ENCODE data around the gene MRFAP1. TPM values are rescaled to one million over a fixed set of nuclear protein-coding genes. Genes with fewer than 3 reads are reported as not detected.
A peak's percentile ranks its signal among the peaks of the same experiment; 100 is the strongest.
"Not testable (repeated sequence)": the region's sequence is repeated elsewhere in the genome, so short reads cannot be mapped to it uniquely, and the experiment has no call there.

The MRFAP1 gene
- polyA plus RNA-seq, 1 donor = 420 TPM

DNA sequence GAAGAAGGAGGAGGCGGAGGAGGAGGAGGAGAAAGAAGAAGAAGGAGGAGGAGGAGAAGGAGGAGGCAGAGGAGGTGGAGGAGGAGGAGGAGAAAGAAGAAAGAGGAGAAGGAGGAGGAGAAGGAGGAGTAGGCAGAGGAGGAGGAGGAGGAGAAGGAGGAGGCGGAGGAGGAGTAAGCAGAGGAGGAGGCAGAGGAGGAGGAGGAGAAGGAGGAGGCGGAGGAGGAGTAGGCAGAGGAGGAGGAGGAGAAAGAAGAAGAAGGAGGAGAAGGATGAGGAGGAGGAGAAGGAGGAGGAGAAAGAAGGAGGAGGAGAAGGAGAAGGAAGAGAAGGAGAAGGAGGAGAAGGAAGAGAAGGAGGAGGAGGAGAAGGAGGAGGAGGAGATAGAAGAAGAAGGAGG, 19.9 kb downstream of the MRFAP1 start:
- no peak for DNase-seq

DNA sequence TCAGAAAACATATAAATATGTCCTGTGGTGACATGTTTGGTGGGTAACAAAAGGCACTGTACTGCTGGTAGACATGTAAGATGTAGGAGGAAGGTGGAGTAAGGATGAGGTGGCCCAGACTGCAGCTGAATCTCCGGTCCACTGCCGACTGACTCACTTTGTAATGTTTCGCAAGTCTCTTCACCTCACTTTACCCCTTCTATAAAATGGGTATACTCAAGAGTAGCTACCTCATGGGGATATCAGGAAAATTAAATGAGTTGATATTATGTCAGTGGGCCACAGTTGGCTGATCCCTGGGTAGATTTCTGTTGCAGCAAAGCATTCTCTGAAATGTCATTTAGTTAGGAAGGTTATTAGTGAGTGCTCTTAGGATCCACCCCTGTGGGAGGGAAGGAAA, 22.1 kb downstream of the MRFAP1 start:
- DNase-seq = no peak

DNA sequence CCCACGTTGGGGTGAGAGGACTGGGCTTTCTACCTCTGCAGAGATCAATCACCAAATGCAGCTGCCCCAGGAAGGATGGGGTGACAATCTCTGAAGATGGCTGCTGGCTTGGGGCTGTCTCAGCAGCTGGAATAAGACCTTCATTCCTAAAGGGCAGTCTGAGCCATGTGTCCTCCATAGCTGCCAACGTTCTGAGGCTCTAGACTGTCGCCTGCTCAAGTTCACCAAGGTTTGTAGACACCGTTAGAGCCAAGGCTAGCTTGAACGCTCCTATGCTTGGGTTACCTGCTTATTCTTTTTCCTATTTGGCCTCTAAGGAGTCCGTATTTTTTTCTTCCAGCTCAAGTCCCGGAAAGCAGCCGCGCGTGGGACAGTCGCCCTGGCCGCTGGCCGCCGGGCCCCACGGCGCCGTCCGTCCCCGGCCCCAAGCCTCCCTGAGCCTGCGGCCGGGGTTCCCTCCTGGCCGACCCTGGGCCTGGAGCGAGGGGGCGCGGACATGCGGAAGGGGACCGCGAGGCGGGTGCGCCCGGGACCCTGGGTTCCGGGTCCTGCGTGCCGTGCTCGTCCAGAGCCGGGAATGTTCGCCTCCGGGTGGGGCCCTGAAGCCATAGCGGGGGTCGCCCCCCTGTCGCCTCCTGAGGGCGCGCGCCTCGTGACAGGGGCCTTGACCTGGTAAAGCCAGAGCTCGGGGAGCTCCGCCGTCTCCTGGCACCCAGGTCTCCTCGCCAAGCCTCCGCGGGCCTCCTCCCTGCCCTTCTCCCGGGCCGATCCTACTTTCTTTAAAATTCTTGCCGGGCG, 23.3 kb downstream of the MRFAP1 start:
- no peak for DNase-seq

DNA sequence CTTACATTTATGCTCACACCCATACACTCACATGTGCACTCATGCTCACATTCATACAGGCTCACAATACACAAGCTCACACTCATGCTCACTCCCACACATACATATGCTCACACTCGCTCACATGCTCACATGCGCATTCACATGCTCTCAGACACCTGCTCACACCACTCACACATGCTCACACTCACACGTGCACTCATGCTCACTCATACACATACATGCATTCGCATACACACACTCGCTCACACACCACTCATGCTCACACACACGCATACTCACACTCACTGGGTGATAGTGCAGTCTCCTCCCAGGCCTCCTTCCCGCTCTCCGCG, 24.8 kb downstream of the MRFAP1 start:
- DNase-seq = no peak

DNA sequence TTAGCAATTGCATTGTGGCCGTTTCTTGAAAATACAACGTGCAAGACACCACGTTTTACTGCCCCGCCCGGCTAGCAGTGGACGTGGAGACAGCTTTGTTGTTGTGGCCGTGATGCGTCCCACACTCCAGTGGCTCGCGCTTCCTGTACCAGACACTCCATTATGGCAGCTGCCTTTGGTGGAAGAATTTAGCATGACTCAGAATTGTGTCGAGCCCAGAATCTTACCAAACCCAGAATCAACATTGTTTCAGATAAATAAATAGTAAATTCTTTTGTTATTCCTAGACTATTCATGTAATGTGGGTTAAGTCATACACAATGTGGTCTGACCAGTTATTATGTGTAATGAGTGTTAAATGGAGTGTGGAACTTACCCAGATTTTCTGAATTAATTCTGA, 27.9 kb downstream of the MRFAP1 start:
- DNase-seq = no peak

DNA sequence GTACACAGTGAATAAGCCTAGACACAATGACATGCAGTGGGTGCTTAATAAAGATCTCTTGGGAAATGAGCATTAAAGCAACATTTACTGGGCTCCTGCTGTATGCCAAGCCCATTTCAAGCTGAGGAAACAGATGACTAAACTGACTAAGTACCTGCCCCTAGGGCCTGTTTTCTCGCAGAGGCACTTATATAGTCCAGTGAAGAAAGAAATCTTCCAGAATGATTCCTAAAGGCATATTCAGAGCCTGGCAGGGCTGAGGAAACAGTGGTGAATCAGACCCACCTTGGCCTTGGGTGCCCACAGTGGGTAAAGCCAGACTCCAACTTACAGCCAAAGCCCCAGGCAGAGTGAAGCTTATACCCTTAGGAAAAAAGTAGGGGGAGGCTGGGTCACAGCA, 31.2 kb downstream of the MRFAP1 start:
- no peak for DNase-seq

DNA sequence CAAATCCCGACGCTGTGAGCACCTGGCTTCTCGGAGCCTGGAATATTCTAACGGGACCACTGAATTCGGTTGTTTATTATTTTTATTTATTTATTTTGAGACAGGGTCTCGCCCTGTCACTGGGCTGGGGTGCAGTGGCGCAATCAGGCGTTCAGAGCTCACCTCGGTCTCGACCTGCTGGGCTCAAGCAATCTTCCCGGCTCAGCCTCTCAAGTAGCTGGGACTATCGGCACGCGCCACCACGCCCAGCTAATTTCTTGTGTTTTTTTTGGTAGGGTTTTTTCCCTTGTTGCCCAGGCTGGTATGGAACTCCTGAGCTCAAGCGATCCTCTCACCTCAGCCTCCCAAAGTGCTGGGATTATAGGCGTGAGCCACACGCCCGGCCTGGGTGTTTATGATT, 31.6 kb downstream of the MRFAP1 start:
- DNase-seq = no peak

DNA sequence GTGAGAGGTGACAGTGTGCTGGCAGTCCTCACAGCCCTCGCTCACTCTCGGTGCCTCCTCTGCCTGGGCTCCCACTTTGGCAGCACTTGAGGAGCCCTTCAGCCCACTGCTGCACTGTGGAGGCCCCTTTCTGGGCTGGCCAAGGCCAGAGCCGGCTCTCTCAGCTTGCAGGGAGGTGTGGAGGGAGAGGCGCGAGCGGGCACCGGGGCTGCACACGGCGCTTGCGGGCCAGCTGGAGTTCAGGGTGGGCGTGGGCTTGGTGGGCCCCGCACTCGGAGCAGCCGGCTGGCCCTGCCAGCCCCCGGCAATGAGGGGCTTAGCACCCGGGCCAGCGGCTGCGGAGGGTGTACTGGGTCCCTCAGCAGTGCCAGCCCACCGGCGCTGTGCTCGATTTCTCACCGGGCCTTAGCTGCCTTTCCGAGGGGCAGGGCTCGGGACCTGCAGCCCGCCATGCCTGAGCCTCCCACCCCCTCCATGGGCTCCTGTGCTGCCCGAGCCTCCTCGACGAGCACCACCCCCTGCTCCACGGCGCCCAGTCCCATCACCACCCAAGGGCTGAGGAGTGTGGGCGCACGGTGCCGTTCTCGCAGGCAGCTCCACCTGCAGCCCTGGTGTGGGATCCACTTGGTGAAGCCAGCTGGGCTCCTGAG, 32.2 kb downstream of the MRFAP1 start:
- DNase-seq = not testable (repeated sequence)

DNA sequence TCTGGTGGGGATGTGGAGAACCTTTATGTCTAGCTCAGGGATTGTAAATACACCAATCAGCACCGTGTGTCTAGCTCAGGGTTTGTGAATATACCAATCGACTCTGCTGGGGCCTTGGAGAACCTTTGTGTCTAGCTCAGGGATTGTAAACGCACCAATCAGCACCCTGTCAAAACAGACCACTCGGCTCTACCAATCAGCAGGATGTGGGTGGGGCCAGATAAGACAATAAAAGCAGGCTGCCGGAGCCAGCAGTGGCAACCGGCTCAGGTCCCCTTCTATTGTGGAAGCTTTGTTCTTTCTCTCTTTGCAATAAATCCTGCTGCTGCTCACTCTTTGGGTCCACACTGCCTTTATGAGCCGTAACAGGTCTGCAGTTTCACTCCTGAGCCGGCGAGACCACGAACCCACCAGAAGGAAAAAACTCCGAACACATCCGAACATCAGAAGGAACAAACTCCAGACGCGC, 32.7 kb downstream of the MRFAP1 start:
- not testable (repeated sequence) for DNase-seq

DNA sequence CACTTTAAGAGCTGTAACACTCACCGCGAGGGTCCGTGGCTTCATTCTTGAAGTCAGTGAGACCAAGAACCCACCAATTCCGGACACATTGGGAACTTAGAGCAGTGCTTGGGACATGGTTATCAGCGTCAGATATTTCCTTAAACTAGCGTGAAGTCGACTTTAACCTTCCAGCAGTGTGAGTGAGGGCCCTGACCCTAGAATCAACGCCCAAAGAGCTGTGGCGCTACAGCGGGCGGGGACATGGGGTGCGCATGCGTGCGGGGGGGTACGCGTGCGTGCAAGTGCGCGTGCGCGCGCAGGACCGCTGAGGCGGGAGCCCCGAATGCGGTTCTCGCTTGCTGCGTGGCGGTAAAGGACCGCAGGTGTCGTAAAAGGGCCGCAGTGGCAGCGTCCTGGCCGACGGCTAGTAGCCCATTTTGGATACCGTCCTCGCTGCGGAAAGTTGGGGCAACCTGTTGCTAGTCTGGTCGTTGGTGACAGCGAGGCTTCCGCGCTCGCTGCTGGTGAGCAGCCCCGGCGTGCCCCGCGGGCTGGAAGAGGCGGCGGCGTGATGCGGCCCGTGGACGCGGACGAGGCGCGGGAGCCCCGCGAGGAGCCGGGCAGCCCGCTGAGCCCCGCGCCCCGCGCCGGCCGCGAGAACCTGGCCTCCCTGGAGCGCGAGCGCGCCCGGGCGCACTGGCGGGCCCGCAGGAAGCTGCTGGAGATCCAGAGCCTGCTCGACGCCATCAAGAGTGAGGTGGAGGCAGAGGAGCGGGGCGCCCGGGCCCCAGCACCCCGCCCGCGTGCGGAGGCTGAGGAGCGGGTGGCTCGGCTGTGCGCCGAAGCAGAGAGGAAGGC, 33.4 kb downstream of the MRFAP1 start:
- DNase-seq = peak; percentile 91

DNA sequence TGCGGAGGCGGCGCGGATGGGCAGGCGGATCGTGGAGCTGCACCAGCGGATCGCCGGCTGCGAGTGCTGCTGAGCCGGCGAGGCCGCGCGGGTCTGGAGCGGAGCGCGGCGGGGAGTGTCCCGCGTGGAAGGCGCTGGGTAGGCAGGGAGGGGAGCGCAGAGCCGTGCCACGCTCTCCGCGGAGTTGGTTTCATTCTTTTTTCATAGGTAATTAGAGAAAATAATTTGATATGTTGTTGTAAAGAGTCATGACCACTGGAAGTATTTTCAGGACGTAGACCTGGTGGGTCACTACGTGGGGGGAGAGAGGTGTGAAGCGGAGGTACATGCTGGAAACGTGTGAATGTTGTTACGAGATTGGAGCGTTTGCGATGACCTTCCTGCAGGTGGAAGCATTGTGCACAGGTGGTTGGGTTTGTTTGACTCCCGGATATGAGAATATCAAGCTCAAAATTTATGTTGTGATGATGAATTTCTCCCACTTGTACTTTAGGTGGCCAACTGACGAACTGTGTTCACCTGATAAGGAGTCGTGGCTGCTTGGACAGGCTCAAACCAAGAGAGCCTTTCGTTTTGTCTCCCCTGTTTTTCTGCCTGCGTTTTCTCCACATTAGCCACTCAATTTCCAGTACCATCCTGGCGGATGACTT, 34.1 kb downstream of the MRFAP1 start:
- no peak for DNase-seq

DNA sequence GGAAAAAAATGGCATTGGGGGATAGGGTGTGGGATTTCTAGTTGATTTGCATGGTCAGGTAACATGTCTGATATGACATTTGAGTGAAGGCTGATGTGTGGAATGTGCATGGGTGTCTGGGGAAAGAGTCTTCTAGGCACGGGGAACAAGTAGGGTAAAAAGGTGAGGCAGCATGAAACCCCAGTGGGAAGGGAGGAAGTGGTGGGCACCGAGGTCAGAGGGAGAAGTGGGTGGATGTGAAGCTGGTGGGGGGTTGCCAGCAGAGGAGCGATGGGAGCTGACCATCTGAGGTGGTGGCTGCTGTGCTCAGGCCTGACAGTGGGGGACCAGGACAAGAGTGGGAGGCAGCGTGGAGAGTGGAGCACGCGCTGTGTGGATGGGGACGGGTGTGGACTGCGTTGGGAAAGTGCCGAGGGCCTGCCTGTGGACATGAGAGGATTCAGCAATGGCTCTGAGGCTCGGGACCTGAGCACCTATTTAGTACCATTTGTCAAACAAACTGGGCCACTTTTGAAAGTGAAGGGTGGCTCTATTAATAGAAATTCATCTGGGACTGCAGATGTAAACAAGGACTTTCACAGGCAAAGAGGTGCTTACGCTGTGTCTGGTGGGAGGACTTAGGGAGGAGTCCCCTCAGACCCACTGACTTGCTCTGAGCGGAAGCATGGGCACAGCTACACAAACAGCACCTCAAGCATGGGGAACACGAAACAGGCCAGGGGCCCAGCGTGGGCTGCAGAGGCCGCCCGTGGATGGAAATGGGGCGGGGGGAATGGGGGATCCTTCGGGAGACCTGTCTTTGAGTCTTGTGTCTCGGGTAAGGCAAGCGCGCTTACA, 36.5 kb downstream of the MRFAP1 start:
- DNase-seq = no peak

DNA sequence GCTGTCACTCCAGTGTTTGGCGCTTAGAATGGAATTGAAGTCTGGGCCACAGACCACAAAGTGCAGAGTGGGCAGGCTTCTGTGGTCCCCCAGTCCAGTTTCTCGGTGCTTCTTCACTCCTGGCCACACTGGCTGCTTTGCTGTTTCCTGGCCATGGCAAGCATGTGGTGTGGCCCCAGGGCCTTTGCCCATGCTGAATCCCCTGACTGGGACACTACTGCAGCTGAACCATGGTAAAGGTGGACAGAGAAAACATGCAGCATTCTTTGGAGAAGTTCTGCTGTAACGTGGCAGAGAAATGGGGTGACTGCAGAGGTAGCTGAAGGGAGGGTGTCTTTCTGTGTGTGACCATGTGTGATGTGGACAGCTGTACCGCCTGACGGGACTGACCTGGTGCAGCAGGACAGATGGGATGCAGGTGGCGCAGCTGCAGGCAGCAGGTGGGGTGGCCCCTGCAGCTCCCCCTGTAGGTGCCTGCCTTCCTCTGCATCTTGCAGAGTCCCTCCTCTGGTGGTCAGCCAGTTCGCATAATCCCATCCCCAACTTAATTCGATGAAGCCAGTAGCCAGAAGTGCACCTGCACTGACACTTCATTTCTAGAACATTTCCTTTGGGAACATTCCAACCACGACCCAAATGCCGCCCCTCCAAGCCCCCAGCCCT, 40.0 kb downstream of the MRFAP1 start:
- DNase-seq = no peak

DNA sequence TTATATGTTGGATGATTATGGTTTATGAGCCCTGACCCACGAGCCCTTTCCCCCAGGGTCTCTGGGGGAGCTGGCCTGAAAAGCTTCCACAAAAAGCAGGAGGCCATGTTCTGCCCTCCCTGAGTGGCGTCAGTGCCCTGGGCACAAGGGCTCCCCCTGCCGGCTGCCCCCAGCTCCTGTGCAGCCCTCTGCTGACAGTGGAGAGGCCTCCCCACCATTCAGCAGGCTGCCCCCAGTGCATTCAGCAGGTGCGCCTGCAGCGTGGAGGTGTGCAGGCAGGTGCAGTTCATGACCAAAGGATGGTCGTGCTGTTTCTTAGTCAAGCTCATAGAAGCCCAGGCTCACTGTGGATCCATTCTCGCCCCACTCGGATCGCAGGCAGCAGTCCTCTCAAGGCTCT, 40.7 kb downstream of the MRFAP1 start:
- no peak for DNase-seq

DNA sequence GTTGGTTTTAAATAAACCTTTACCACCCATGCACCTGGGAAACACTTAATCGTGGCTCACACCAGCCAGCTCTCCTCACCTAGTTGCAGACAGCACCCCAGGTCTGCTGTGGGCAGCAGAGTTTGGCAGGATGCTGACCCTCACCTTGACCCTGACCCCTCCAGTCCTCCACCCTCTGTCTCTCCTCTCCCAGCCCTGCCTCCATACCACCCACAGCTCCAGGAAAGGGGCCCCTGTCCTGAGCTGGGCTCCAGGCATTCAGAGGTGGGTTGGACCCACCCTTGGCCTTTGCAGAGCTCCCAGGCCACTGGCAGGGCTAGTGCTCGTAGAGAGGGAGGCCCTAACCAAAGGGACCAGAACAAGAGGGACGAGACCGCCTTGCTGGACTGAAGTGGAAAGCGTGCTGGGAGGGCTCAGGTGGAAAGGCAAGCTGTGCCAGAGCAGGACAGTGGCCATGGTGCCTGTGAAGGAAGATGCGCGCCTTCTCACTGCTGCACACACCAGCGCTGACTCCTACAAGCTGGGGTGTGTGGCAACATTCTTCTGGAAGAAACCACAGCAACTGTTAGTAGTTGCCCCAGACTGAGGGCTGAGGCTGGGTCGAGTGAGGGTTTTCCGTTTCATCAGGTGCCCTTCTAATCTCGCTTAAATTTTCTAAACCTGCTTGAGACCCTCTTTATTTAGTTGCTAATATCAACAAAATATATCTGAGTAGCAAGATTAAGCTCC, 42.5 kb downstream of the MRFAP1 start:
- no peak for DNase-seq

DNA sequence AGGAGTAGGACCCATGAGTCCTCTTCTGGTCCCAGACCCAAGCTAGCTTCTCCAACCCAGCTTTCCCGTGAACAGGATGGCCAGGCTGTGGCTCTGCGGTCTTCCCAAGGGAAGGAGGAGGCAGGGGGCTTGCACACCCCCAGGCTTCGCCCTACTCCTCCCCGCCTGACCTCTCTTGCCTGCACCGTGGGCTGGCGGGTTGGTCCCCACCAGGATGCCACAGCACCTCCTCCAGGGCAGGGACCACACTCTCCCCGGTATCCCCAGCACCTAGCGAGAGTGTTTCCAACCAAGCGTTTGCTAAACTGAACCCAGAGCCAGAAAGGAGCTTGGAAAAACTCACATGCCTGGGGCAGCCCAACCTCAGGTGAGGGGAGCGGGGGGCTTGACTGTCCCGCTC, 44.2 kb downstream of the MRFAP1 start:
- no peak for DNase-seq

DNA sequence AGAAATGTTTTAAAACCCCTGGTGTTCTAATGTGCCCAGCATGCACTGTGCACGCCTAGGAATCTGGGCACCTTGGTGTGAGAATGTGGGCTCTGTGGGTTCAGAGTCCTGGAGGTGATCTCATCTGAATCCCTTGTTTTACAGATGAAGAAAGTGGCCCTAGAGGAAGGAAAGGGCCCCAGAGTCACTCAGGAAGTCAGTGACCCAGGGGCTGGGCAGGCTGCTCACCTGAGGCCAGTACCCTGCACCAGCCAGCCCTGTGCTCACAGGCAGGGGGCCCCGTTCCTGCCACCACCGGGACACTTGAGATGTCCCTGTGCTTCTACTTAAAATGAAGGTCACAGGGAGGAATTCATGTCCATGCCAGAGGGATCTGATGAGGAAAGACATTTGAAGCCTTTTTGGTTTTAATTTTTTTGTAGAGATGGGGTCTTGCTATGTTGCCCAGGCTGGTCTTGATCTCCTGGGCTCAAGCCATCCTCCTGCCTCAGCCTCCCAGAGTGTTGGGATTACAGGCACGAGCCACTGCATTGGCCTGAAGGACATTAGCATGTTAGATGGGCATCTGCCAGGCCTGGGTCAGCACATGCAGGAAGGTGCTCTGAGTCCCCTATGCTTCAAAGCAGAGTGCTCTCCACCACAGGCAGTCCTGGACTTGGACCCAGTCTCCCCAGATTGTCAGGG, 45.8 kb downstream of the MRFAP1 start:
- no peak for DNase-seq

DNA sequence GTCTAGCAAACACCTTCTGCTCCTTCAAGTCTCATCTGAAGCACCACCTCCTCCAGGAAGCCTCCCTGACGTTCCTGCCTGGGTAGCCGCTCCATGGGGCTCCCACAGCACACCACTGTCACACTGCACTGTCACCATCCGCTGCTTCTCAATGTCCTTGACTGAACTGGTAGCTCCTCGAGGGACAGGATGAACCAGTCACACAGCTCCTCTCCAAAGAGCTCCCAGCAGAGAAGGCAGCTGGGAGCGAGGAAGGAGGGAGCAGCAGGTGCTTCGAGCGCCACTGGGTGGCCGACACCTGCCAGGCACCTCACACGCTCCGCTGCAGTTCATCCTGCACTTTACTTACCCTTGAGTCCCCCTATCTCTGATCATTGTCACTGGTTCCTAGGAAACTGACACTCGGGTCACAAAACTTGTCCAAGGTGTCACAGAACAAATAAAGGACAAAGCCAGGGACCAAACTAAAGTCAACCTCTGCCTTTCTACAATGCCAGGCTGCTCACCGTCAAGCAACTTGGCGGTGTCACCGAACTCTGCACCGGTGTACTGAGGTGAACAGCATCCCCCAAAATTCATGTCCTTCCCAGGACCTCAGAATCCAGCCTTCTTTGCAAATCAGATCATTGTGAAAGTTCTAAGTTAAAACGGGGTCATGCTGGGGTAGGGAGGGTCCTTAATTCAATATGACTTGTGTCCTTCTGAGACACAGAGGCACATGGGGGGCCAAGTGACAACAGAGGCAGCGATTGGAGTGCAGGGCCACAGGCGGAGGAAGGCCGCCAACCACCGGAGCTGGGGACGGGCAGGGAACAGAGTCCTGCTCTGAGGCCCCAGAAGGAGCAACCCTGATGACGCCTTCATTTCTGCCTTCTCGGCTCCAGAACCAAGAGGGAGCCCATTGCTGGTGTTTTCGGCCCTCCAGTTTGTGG, 47.7 kb downstream of the MRFAP1 start:
- no peak for DNase-seq
